ENCODE results near the gene KDM2A.

KDM2A gene

DNA sequence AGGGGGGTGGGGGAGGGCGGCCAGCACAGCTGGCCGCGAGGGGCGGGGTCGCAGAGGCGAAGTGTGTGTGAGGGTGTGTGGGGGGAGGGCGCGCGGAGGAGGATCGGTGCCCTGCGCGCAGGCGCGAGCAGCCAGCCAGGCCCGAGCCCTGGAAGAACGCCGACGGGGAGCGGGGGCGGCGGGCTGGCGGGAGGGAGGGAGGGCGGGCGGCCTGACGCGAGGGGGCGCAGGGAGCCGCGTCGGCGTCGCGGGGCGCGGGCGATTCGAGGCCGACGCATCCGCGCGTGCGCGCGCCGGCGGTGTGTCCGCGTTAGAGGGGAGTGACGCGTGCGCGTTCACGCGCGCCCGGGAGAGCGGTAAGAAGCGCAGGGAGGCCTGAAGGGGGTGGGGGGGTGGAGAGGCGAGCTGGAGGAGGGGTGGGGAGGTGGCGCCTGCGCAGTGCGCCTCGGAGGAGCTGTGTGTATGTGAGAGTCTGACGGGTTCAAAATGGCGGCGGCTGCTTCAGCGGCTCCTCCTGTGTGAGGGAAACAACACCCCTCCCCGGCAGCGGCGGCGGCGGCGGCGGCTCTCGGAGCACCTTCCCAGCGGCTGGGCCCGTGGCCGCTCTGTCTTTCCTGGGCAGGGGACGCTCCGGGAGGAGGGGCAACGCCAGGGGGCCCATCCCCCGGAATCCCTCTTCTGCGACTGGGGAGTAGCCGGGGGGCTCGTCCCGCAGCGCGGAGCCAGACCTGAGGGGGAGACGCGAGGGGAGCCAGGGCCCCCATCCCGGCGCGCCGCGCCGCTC is at the start of gene KDM2A:
KDM2A (plus strand) TSS at position 463 of the 784 bp plus-strand sequence. CDS start 2,054 bp downstream, outside the sequence.
- peak within 1 kb of the TSS; percentile 91 for H3K27ac ChIP-seq
- H3K27me3 ChIP-seq (replicated peaks): no peaks in the 10 kb centered on the region
- peak within 1 kb of the TSS; percentile 90 for H3K4me3 ChIP-seq (ENCODE audit: low read depth, low read length)
- TF ChIP-seq, protein P1, sequence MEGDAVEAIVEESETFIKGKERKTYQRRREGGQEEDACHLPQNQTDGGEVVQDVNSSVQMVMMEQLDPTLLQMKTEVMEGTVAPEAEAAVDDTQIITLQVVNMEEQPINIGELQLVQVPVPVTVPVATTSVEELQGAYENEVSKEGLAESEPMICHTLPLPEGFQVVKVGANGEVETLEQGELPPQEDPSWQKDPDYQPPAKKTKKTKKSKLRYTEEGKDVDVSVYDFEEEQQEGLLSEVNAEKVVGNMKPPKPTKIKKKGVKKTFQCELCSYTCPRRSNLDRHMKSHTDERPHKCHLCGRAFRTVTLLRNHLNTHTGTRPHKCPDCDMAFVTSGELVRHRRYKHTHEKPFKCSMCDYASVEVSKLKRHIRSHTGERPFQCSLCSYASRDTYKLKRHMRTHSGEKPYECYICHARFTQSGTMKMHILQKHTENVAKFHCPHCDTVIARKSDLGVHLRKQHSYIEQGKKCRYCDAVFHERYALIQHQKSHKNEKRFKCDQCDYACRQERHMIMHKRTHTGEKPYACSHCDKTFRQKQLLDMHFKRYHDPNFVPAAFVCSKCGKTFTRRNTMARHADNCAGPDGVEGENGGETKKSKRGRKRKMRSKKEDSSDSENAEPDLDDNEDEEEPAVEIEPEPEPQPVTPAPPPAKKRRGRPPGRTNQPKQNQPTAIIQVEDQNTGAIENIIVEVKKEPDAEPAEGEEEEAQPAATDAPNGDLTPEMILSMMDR (IDR thresholded peaks at IDR 0.05; ENCODE audit: low read depth, low read length, missing control alignments): no peak
- in situ Hi-C loops (cut with HindIII; ENCODE audit: low pct_ligation_motif_present, low sequenced_read_pairs): no loop called here
- H3K36me3 ChIP-seq (replicated peaks): peaks cover 4% of the 10 kb centered on the region
- peak; percentile 98 for DNase-seq

DNA sequence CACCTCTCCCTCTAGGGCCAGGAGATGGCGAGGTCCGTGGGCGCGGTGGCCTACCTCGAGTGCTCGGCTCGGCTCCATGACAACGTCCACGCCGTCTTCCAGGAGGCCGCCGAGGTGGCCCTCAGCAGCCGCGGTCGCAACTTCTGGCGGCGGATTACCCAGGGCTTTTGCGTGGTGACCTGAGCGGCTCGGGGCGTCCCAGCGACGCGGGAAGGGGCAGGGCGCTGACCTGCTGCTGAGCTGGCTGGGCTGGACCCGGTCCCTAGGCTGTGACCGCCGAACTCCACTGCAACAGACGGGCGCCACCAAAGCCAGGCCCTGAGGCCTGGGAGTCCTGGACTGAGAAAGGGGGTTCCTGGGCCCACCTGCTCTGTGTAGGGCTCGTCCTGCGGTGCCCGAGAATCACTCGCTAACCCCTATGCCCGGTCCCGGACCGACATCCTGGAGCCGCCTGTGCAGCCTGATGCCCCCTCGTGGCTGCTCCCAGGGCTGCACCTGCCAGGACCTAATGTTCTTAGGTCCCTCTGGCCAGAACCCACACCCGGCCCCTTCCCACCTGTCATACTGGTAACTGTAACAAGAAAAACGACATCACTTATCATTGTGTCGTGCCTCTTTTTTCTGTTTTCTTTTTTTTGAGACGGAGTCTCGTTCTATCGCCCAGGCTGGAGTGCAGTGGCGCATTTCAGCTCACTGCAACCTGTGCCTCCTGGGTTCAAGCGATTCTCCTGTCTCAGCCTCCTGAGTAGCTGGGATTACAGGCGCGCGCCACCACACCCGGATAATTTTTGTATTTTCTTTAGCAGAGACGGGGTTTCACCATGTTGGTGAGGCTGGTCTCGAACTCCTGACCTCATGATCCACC is 47.4 kb upstream of the KDM2A start:
- DNase-seq: peak; percentile 71
- Histone ChIP-seq H3K36me3 (replicated peaks) (no peaks in the 10 kb centered on the region), H3K4me3 (ENCODE audit: low read depth, low read length) (peak overlapping the region; percentile 41), H3K27me3 (replicated peaks) (no peaks in the 10 kb centered on the region), H3K27ac (no peak overlapping the region)
- TF ChIP-seq, protein P1 (IDR thresholded peaks at IDR 0.05; ENCODE audit: low read depth, low read length, missing control alignments): peak; percentile 98
- in situ Hi-C loops (cut with HindIII; ENCODE audit: low pct_ligation_motif_present, low sequenced_read_pairs): no loop called here

DNA sequence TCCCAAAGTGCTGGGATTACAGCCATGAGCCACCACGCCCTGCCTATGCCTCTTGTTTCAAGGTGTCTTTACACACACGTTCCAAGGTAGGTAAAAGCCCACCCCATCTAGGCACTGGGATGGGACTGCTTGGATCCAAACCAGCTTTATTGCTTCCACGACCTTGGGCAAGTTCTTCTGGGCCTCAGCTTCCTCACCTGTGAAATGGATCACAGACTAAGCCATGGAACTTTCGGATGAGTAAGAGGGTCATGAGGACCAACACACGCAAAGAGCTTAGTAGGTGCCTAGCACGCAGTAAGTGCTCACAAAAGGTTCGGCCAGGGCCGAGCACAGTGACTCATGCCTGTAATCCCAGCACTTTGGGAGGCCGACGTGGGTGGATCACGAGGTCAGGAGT is 46.8 kb upstream of the KDM2A start:
- DNase-seq: no peak
- Histone ChIP-seq H3K27me3 (replicated peaks) (no peaks in the 10 kb centered on the region), H3K36me3 (replicated peaks) (no peaks in the 10 kb centered on the region), H3K4me3 (ENCODE audit: low read depth, low read length) (no peak overlapping the region), H3K27ac (no peak overlapping the region)
- TF ChIP-seq, protein P1 (IDR thresholded peaks at IDR 0.05; ENCODE audit: low read depth, low read length, missing control alignments): no peak
- in situ Hi-C loops (cut with HindIII; ENCODE audit: low pct_ligation_motif_present, low sequenced_read_pairs): no loop called here

DNA sequence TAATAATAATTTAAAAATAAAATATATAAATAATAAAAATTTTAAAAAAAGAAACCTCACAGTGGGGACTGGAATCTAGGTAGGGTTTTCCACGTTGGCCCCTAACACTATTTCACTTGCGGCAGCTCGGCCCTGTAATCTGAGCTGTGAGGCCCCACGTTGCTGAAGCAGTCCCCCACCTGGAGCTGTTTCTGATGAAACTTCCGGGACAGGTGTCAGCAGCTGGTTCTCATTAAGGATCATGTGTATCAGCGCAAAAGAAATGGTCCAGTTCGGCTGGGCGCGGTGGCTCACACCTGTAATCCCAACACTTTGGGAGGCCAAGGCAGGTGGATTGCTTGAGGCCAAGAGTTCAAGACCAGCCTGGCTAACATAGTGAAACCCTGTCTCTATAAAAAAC is 45.2 kb upstream of the KDM2A start:
- H3K27ac ChIP-seq: no peak overlapping the region
- in situ Hi-C loops (cut with HindIII; ENCODE audit: low pct_ligation_motif_present, low sequenced_read_pairs): no loop called here

DNA sequence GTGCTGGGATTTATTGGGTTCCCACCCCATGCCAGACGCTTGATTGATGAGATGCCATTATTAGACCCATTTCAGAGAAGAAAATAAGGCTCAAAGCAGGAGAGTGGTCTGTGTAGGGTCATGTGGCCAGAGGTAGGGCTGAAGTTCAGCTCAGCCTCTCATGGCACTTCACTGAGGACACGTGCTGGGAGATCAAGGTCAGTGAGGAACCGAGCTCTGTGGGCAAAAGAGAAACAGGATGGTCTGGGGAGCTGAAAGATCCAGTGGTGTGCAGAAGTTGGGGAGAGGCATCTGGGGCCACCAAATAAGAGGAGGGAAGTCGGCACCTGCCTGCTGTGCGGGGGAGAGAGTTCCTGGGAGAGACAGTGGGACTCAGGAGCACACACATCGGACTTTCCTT is 42.9 kb upstream of the KDM2A start:
- in situ Hi-C loops (cut with HindIII; ENCODE audit: low pct_ligation_motif_present, low sequenced_read_pairs): no loop called here
- Histone ChIP-seq H3K36me3 (replicated peaks) (no peaks in the 10 kb centered on the region), H3K4me3 (ENCODE audit: low read depth, low read length) (no peak overlapping the region), H3K27ac (no peak overlapping the region), H3K27me3 (replicated peaks) (no peaks in the 10 kb centered on the region)
- TF ChIP-seq, protein P1 (IDR thresholded peaks at IDR 0.05; ENCODE audit: low read depth, low read length, missing control alignments): no peak
- no peak for DNase-seq

More for the DNA sequence above, 45.2 kb upstream of the KDM2A start:
- no peak for DNase-seq
- TF ChIP-seq, protein P1 (IDR thresholded peaks at IDR 0.05; ENCODE audit: low read depth, low read length, missing control alignments): no peak
- Histone ChIP-seq H3K27me3 (replicated peaks) (no peaks in the 10 kb centered on the region), H3K36me3 (replicated peaks) (no peaks in the 10 kb centered on the region), H3K4me3 (ENCODE audit: low read depth, low read length) (no peak overlapping the region)
